IMR-90 (cell line): Measurements from ENCODE around the gene COL4A3. TPM values are rescaled to one million over a fixed set of nuclear protein-coding genes. Genes with fewer than 3 reads are reported as not detected.

Experiments
- ATAC-seq: fragments of 200-7000 bp; cut with Tn5 transposase; 2 replicates; pipeline ENCODE4 v1.9.1; 2020; ENCODE audit warnings: low read depth, mild to moderate bottlenecking, moderate library complexity
- BruUV-seq: library from RNA; stranded (reverse); fragments of 400-500 nt; replicated peaks from 2 replicates; lab custom pipeline; 2021; lab: Mats Ljungman, UMichigan
- CTCF ChIA-PET: fragments of 300-600 bp; formaldehyde crosslinking; extraction: SDS; loops from one replicate; lab custom pipeline; 2021; ENCODE audit warnings: antibody characterized with exemption; lab: Yijun Ruan, JAX
- POLR2A ChIA-PET: fragments of 300-600 bp; sonication (Branson Sonifier 250); formaldehyde crosslinking; loops from one replicate; lab custom pipeline; 2022; ENCODE audit warnings: antibody characterized with exemption; ENCODE audit not compliant: unreplicated experiment; lab: Charles Lee
- DNase-seq: peaks from one replicate; pipeline ENCODE4 v3.0.0; 2013
- H2AFZ ChIP-seq: replicated peaks from 2 replicates; pipeline ENCODE3; 2013; ENCODE audit warnings: low read length, mild to moderate bottlenecking; ENCODE audit not compliant: poor library complexity
- H2AK5ac ChIP-seq: 2 replicates; pipeline ENCODE4 v1.6.1; 2013; ENCODE audit warnings: low read depth, low read length, inconsistent platforms
- H2AK9ac ChIP-seq: replicated peaks from 2 replicates; pipeline ENCODE3; 2013; ENCODE audit warnings: mild to moderate bottlenecking, low read depth, low read length, moderate library complexity; ENCODE audit not compliant: poor library complexity
- H2BK120ac ChIP-seq: 2 replicates; pipeline ENCODE4 v1.6.1; 2013; ENCODE audit warnings: low read depth, low read length, inconsistent platforms
- H2BK15ac ChIP-seq: 3 replicates; pipeline ENCODE4 v1.6.1; 2013; ENCODE audit warnings: low read depth, low read length, inconsistent platforms
- H2BK20ac ChIP-seq: 2 replicates; pipeline ENCODE4 v1.6.1; 2013; ENCODE audit warnings: low read depth, mild to moderate bottlenecking, inconsistent platforms, low read length, moderate library complexity
- H2BK5ac ChIP-seq: 2 replicates; pipeline ENCODE4 v1.6.1; 2013; ENCODE audit warnings: mild to moderate bottlenecking, low read depth, low read length, inconsistent platforms; ENCODE audit not compliant: poor library complexity, severe bottlenecking
- H3K14ac ChIP-seq: replicated peaks from 2 replicates; pipeline ENCODE4 v1.6.1; 2013; ENCODE audit warnings: low read depth, low read length, inconsistent platforms
- H3K18ac ChIP-seq: 2 replicates; pipeline ENCODE4 v1.6.1; 2013; ENCODE audit warnings: low read depth, low read length, control low read depth
- H3K23ac ChIP-seq: 2 replicates; pipeline ENCODE4 v1.6.1; 2013; ENCODE audit warnings: low read depth, low read length, inconsistent platforms
- H3K27ac ChIP-seq: 2 replicates; pipeline ENCODE4 v1.5.1; 2013; ENCODE audit warnings: mild to moderate bottlenecking, control low read depth, low read length; ENCODE audit not compliant: insufficient read depth
- H3K27me3 ChIP-seq: 2 replicates; pipeline ENCODE4 v1.6.1; 2013; ENCODE audit warnings: low read length; ENCODE audit not compliant: control insufficient read depth, insufficient read depth
- H3K36me3 ChIP-seq: 2 replicates; pipeline ENCODE4 v1.6.1; 2013; ENCODE audit warnings: low read length, mixed read lengths; ENCODE audit not compliant: control insufficient read depth, insufficient read depth
- H3K4ac ChIP-seq: 2 replicates; pipeline ENCODE4 v1.6.1; 2013; ENCODE audit warnings: low read depth, low read length, inconsistent platforms
- H3K4me1 ChIP-seq: 2 replicates; pipeline ENCODE4 v1.6.1; 2013; ENCODE audit warnings: low read length, mixed read lengths; ENCODE audit not compliant: control insufficient read depth, insufficient read depth
- H3K4me2 ChIP-seq: 2 replicates; pipeline ENCODE4 v1.6.1; 2013; ENCODE audit warnings: low read depth, mild to moderate bottlenecking, control low read depth, low read length, moderate library complexity
- H3K4me3 ChIP-seq: 2 replicates; pipeline ENCODE4 v1.5.1; 2013; ENCODE audit warnings: low read depth, mild to moderate bottlenecking, control low read depth, low read length, moderate library complexity; ENCODE audit not compliant: insufficient read depth
- H3K56ac ChIP-seq: 2 replicates; pipeline ENCODE4 v1.6.1; 2013; ENCODE audit warnings: low read length, inconsistent platforms; ENCODE audit not compliant: insufficient read depth; ENCODE audit errors: extremely low read depth
- H3K79me1 ChIP-seq, 2 experiments: 2 replicates each; pipeline ENCODE4 v1.6.1; 2013; ENCODE audit warnings: low read length in 2 of 2, inconsistent platforms in 1 of 2, low read depth in 1 of 2
- H3K9ac ChIP-seq: 2 replicates; pipeline ENCODE4 v1.6.1; 2013; ENCODE audit warnings: low read depth, low read length, control low read depth
- H3K9me1 ChIP-seq: 2 replicates; pipeline ENCODE4 v1.6.1; 2013; ENCODE audit warnings: low read length, inconsistent platforms; ENCODE audit not compliant: insufficient read depth
- H3K9me3 ChIP-seq: 2 replicates; pipeline ENCODE4 v1.6.1; 2013; ENCODE audit warnings: low read length; ENCODE audit not compliant: control insufficient read depth, insufficient read depth
- H4K20me1 ChIP-seq: 2 replicates; pipeline ENCODE4 v1.6.1; 2013; ENCODE audit warnings: low read length, inconsistent platforms; ENCODE audit not compliant: insufficient read depth
- H4K5ac ChIP-seq: 2 replicates; pipeline ENCODE4 v1.6.1; 2013; ENCODE audit warnings: mild to moderate bottlenecking, low read depth, low read length, control low read depth
- H4K8ac ChIP-seq, 2 experiments: 2 replicates each; pipeline ENCODE4 v1.6.1; 2013; ENCODE audit warnings: low read depth in 2 of 2, low read length in 2 of 2, control low read depth in 1 of 2, inconsistent platforms in 1 of 2
- H4K91ac ChIP-seq: 2 replicates; pipeline ENCODE4 v1.6.1; 2013; ENCODE audit warnings: low read depth, low read length, inconsistent platforms; ENCODE audit not compliant: insufficient read depth
- POLR2A ChIP-seq: IDR thresholded peaks from 2 replicates; pipeline ENCODE4 v1.6.1; 2012; ENCODE audit warnings: mild to moderate bottlenecking, low read depth, low read length
- RAD21 ChIP-seq: IDR thresholded peaks from 2 replicates; pipeline ENCODE4 v1.6.1; 2012; ENCODE audit warnings: low read length, improper control_type of control experiment
- WGBS, 2 experiments: methylation state at CpG; one replicate each; pipeline versions ENCODE4 v1.1.5 to v1.1.7; 2013; ENCODE audit warnings: missing lambda C conversion rate in 2 of 2; ENCODE audit not compliant: insufficient read length in 1 of 2; ENCODE audit errors: extremely low coverage in 2 of 2; 5-methylcytosine and 5-hydroxymethylcytosine counted together
- dilution Hi-C: fragments of 300-500 bp; cut with HindIII; formaldehyde crosslinking; loops from one replicate; pipeline ENCODE4 v1.14.3; 2018; ENCODE audit warnings: low sequenced_read_pairs; ENCODE audit not compliant: unreplicated experiment
- in situ Hi-C: fragments of 300-500 bp; cut with MboI; formaldehyde crosslinking; loops from 3 replicates; pipeline ENCODE4 v1.14.3; 2019; ENCODE audit warnings: low sequenced_read_pairs, inconsistent platforms, mixed read lengths
- intact Hi-C: fragments of 100-400 bp; cut with micrococcal nuclease; formaldehyde crosslinking; loops from 2 replicates; pipeline ENCODE4 v1.10.0; 2022
- polyA plus RNA-seq, 3 experiments: library from polyadenylated mRNA; depleted of rRNA; stranded (reverse); fragments of >200 nt; gene quantifications; 2 replicates each; pipeline ENCODE4 v1.2.3, GENCODE V29; 2012; ENCODE audit warnings: low replicate concordance in 1 of 3
- total RNA-seq: library from RNA; depleted of rRNA; stranded (reverse); fragments of >200 nt; gene quantifications from 2 replicates; pipeline ENCODE4 v1.2.3, GENCODE V29; 2012

Gene COL4A3
- total and polyA plus RNA-seq, 2 of the 4 experiments (the other 2 are of a cell fraction) = not detected

DNA sequence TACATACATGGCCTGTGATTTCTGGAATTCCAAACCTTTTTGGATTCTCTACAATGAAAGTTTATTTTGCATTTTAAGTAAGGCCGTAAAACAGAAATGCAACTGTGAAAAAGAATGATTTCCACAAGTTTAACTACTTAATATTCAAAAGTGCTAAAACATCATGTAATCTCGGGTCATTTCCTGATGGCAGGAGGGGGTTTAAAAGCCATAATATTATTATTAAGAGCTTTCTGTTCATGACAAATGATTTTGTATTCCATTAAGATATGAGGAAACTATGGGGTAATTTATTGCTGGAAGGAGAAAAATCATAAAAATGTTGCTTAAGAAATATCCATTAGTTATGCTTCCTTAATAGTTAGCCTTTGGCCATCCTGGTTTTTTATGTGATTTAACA, 65.7 kb downstream of the COL4A3 start:
- dilution Hi-C loops (no loop called here), in situ Hi-C loops (no loop called here), intact Hi-C loops (no loop called here)
- Histone ChIP-seq H3K9me3 (no peaks in the 10 kb centered on the region), H2BK120ac (no peak overlapping the region), H4K20me1 (no peaks in the 10 kb centered on the region), H3K27me3 (peaks cover 10% of the 10 kb centered on the region), H4K5ac (no peak overlapping the region), H3K4me2 (no peak overlapping the region), H3K9ac (no peak overlapping the region), H2AK5ac (no peak overlapping the region), H3K18ac (no peak overlapping the region), H3K14ac (no peak overlapping the region), H2AFZ (no peak overlapping the region), H2BK20ac (no peak overlapping the region), H3K36me3 (no peaks in the 10 kb centered on the region), H3K4me1 (no peaks in the 10 kb centered on the region), H2BK15ac (no peak overlapping the region), H4K91ac (no peak overlapping the region), H4K8ac (no peak overlapping the region), H3K4me3 (no peak overlapping the region), H2BK5ac (no peak overlapping the region), H3K23ac (no peak overlapping the region), H3K56ac (no peak overlapping the region), H3K27ac (no peak overlapping the region), H2AK9ac (no peak overlapping the region), H3K9me1 (no peaks in the 10 kb centered on the region), H3K79me1 (no peaks in the 10 kb centered on the region), H3K4ac (no peak overlapping the region)
- DNase-seq = no peak
- POLR2A ChIA-PET = no interaction called here
- CTCF ChIA-PET = interaction anchor here (0.6 kb wide), 2 partner anchors 8 to 1290 kb away, joined by 3 read pairs; no protein-coding TSS in a partner anchor
- WGBS, 2 experiments = no CpG with 5 or more reads among the region's 2 CpGs
- no TSS peak for BruUV-seq
- TF ChIP-seq POLR2A = no peak
- TF ChIP-seq RAD21 = no peak
- no peak for ATAC-seq
